OCI-LY3 (cell line): ENCODE measurements around the gene GNGT2.
A peak's percentile ranks its signal among the peaks of the same experiment; 100 is the strongest.

ENCODE experiments used
- EZH2phosphoT487 ChIP-seq: fragments of 200-600 bp; shearing (Covaris generic); IDR thresholded peaks from 2 replicates; pipeline ENCODE4 v1.6.1; 2018; ENCODE audit warnings: antibody characterized with exemption, mixed run types, low read depth
- TF ChIP-seq, protein P1 (sequence below): fragments of 200-600, 300-600 bp; sonication (generic); IDR thresholded peaks from 2 replicates; pipeline ENCODE4 v1.5.1; 2014; ENCODE audit warnings: antibody characterized with exemption, low read length, low read depth

DNA sequence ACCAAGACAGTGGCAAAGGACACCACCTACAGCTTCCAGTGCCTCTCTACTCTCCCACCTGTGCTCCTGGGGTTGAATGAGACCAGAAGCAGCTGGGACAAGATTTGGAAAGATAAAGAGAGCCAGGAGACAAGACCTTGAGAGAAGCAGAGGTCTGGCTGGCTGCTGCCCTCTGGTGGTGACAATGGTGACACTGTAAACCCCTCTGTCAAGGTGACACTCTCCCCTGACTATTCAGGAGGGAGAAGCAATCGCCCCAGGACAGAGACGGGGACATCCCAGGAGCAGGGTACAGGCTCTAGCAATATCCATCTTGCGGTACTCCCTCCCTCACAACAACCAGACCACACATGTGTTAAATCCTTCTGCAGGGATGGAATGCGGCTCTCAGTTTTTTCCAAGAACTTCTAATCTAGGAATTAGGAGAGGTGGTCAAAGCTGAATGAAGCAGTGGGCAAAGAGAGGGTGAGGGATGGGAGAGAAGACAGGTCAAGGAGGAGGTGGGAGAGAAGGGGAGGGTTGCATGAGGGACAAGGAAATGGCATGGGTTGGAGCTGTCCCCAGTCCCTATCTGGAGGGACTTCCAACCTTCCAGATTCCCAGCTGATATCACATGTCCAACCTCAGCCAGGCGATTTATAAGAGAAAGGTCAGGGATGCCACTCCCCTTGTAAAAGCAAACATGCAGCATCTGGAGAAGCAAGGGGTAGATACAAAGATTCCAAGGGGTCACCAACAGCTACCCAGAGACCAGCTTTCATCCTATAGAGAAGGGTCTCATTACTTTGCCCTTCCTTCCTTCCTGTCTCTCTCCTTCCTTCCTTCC, 17.3 kb upstream of the GNGT2 start:
- TF ChIP-seq, protein P1, sequence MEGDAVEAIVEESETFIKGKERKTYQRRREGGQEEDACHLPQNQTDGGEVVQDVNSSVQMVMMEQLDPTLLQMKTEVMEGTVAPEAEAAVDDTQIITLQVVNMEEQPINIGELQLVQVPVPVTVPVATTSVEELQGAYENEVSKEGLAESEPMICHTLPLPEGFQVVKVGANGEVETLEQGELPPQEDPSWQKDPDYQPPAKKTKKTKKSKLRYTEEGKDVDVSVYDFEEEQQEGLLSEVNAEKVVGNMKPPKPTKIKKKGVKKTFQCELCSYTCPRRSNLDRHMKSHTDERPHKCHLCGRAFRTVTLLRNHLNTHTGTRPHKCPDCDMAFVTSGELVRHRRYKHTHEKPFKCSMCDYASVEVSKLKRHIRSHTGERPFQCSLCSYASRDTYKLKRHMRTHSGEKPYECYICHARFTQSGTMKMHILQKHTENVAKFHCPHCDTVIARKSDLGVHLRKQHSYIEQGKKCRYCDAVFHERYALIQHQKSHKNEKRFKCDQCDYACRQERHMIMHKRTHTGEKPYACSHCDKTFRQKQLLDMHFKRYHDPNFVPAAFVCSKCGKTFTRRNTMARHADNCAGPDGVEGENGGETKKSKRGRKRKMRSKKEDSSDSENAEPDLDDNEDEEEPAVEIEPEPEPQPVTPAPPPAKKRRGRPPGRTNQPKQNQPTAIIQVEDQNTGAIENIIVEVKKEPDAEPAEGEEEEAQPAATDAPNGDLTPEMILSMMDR, result peak; percentile 88
- TF ChIP-seq EZH2phosphoT487, result no peak
